IPS-NIHi11 (cell line): ENCODE results near the gene CCN5.
A peak's percentile ranks its signal among the peaks of the same experiment; 100 is the strongest.
"Not testable (repeated sequence)": the region's sequence is repeated elsewhere in the genome, so short reads cannot be mapped to it uniquely, and the experiment has no call there.

Experiments
- DNase-seq: peaks from one replicate; pipeline ENCODE4 v3.0.0; 2012; ENCODE audit warnings: mixed read lengths, low spot score

Gene CCN5

DNA sequence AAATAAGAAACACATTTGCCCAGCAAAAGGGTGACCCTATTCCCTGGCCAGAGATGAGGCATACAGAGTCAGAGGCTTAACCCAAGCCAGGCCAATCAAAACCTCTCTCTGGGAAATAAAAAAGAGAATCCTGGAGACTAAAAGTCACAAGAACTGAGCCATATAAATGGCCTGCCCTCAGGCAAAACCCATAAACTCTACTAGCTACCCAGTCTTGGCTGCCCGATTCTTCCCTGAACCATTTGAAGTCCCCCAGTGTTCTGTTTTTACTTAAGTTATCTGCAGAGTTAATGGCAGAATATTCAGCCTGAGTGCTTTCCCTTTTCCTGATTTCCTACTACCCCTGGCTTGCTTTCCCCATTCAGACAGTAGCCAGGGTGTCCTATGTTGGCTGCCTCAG lies 44.4 kb downstream of the CCN5 start:
- no peak for DNase-seq

GRCh38 chr20:44761423-44761822 lies 46.3 kb downstream of the CCN5 start:
- no peak for DNase-seq

DNA sequence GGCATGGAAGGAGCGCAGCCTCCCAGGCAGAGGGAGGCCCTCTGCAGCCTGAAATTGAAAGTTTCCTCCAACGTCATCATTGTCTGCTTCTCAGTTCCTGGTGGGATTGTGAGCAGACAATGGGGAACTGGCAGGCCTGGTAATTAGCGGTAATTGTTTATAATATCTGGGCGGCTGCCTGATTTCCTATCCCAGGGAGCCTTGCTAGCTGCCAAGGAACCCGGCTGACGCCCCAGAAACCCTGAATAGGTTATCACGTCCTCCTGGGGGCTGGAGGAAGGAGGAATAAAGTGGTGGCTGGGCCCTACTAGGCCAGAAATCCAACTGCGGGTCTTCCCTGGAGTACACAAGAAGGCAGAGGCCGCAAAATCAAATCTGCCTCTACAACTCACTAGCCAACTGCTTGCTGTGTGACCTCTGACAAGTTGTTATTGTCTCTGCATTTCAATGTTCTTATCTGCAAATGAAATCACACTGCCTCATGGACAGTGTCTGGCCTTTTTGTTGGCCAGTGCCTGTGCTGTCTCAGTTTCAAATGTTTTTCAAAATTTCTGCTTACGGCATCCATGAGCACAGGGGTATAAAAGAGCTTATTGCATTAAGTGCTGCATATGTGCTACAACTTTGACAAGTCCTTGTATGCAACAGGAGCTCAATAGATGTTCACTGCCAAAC lies 47.4 kb downstream of the CCN5 start:
- no peak for DNase-seq

GRCh38 chr20:44763798-44764197 lies 48.6 kb downstream of the CCN5 start:
- not testable (repeated sequence) for DNase-seq

DNA sequence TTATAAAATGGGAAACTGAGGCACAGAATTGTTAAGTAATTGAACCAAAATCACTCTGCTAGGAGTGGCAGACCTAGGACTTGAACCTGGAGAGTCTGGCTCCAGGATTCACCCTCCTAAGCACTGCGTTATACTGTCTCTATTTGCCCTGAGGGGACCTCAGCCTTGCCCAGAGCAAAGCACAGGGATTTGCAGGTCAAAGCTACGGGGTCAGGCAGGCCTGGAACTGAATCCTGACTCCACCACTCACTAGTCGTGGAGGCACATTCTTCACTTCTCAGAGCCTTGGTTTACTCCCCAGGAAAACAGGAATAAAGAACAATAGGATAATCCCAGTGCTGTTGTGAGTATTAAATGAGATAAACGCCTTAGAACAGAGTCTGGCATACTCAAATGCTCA lies 49.9 kb downstream of the CCN5 start:
- no peak for DNase-seq

GRCh38 chr20:44765701-44766347 lies 50.7 kb downstream of the CCN5 start:
- DNase-seq = peak; percentile 41

DNA sequence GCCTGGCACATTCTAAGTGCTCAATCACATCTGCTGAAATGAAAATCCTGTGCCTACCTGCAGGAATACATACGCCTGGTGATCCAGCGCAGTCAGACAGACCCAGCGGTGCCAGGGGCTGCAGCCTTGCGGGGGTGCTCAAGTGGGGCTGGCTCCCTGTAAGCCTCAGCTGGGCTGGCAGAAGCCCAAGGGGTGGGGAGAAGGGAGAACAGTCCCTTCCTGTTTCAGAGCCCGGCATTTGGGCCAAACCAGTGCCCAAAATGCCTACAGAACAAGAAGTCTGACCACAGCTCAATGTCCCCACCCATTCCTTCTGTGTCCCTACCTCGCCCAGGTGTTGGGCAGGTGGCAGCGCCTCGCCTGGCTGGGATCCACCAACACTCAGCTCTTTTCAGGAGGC lies 53.1 kb downstream of the CCN5 start:
- DNase-seq = no peak

DNA sequence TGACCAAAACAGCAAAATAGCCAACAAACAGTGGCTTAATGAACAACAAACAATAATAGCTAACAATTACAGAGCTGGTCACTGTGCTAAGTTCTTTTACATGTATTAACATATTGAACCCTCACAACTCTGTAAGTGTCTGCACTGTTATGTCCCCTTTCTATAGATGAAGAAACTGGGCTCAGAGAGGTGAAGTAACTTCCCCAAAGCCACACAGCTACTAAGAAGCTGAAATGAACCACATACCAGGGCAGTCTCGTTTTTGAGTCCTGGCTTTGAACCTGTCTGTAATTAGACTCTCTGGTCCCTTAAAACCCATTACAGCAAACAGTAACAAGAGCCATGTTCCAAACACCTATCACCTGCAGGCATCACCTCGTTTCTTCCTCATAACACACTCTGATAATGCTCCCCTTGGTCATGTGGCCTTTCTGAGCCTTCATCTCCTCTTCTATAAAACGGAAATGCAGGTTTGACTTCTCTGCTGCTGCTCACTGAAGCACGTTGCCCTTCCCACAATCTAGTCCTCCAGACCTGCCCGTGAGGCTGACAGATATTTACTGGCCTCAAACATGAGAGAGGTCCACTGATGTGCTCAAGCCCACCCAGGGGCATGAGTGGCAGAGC lies 53.8 kb downstream of the CCN5 start:
- no peak for DNase-seq

- DNase-seq = no peak
Measured at GRCh38 chr20:44769481-44769863, 54.3 kb downstream of the CCN5 start.

- DNase-seq = no peak
Measured at GRCh38 chr20:44770484-44771171, 55.5 kb downstream of the CCN5 start.

DNA sequence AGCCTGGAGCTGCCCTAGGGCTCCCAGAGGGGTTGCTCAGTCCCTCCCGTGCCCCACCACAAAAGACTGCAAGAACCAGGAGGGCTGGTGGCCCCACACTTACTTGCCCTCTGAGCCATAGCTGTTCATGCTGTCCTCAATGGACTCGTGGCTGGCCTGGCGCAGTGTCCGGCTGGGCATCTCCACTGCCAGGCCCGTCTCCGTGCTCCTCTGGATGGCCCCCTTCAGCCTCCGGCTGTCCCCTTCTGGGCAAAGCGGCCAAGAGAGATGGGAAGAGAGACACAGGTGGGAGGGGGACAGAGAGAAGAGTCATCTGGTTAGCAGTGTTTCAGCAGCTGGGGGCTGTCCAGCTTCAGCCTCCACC lies 56.0 kb downstream of the CCN5 start:
- no peak for DNase-seq

DNA sequence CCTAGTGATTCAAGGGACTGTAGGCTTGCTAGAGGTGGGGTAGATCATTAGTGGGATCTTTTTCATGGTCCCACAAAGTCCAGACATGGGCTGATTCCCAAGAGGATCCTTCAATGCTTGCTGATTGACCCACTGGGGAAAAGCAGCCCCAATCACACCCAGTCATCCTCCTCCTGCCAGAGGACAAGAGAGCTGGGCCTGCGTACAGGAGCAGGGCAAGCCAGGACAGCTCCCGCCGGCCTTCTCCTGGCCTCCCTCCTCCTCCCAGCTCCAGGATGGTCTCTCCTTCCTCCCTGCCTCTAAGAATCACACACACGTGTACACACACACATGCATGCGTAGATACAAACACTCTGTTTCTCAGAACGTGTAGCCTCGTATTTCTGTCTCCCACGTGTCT lies 57.5 kb downstream of the CCN5 start:
- no peak for DNase-seq

DNA sequence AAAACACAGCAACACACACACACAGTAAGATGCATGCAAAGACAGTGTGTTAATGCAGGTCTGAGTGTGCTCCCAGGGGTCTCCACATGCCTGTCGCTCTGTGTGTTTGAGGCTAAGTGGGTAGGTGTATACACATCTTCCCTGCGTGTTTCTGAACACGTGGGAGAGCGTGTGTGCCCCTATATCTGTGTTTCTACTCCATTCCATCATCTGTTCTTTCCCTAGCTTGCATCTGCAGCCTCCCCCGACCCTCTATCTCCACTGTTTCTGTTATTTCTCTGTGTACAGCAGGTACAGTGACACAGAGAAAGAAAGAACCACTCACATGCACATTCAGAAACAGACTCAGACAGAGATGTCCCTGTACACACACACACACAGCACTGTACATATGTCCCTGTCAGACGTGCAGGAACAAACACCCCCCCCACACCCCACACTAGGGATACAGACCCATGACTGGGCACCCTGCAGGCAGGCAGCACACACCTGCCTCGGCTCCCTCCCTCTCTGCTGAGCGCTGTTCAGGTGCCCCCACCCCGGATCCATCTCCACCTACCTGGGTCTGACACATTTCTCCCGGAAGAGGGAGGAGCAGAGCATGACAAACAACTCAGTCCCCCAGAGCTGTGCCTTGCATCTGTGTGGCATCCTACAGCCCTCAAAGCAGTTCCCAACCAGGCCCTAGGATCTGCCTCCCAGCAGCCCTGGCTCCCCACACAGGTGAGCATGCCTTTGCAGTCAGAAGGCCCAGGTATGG lies 58.1 kb downstream of the CCN5 start:
- no peak for DNase-seq

DNA sequence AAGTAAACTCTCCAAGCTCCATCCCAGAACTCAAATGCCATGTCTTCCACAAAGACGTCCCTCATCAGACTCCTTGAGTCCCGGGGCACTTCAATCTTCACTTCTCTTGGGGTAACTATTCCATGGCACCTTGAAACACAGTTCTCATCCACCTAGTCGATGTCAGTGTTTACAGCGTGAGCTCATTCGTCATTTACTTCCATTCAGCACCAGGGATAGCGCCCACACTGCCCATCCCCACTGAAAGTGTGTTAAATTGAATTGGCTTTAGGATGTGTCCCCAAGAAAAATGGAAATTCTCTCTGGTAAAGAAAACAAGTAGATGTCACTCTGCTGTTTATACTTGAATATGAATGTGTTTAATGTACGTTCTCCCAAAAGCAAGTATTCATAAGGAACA lies 61.8 kb downstream of the CCN5 start:
- DNase-seq = peak; percentile 65
